NOMO-1 treated with DMSO at 0.1 percent for 48 hours (cell line): ENCODE results near the gene AKR1B15.
"Not testable (repeated sequence)": the region's sequence is repeated elsewhere in the genome, so short reads cannot be mapped to it uniquely, and the experiment has no call there.

Experiments
- DNase-seq: peaks from one replicate; lab custom pipeline; 2025; ENCODE audit not compliant: unreplicated experiment; lab: John Stamatoyannopoulos, UW

The AKR1B15 gene

DNA sequence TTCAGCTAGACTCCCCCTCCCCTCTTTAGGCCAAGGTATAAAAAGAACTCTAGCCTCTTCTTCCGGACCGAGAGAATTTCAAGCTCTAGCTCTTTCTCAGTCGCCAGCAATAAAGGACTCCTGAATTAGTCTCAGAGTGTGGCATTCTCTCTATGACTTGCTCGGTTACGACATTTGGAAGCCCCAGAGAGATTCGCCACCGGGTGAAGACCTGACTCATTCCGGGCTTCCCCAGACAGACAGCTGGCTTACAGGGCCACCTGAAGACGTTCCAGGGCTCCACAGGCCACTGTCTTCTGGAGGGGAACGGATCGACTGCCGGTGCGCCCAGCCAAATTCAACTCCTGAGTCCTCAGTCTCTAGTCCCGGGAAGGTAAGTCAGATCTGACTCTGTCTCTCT is at the start of gene AKR1B15:
TSS of gene AKR1B15 (plus strand) at position 234 of the 400 bp plus-strand sequence. CDS start 15,510 bp downstream, outside the sequence.
- DNase-seq, result peak; percentile 0

GRCh38 chr7:134500406-134500805 is 48.5 kb upstream of the AKR1B15 start:
- no peak for DNase-seq

DNA sequence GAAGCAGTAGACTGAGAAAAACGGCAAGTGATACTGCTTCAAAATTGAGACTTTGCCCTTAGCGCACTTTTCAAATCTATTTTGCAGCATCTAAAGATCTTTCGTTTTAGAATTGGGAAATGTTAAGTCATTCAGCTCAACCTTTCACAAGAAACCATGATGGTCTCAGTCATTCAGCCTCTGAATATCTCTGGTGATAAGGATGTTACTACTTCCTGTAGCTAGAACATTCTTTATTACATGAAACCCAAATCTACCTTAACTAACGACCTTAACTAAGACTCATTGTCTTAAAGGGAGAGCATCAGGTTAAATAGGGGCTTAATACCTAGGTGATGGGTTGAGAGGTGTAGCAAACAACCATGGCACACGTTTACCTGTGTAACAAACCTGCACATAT is 47.9 kb upstream of the AKR1B15 start:
- DNase-seq, result no peak

- peak; percentile 34 for DNase-seq
Measured at GRCh38 chr7:134502463-134503371, 46.2 kb upstream of the AKR1B15 start.

DNA sequence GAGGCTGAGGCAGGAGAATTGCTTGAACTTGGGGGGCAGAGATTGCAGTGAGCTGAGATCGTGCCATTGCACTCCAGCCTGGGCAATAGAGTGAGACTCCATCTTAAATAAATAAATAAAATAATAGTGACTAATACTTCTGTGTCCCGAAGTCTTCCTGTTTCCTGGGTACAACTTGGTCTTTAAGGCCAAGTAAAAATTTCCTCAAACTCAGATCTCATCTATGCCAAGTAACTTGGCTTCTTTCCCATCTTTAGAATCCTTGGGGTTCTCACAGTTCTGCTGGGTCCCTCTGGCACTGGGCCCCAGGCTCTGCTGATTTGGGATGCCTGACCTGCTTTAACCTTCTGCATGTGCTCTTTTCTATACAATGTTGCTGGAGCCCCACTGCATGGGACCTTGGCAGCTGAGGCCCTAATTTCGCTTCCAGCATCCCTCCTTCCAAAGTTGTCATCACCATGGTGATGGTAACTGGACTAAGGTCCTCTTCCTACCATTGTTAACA is 44.2 kb upstream of the AKR1B15 start:
- DNase-seq, result no peak

- DNase-seq, result no peak
Measured at GRCh38 chr7:134505856-134506255, 43.1 kb upstream of the AKR1B15 start.

GRCh38 chr7:134509010-134509409 is 39.9 kb upstream of the AKR1B15 start:
- DNase-seq, result no peak

DNA sequence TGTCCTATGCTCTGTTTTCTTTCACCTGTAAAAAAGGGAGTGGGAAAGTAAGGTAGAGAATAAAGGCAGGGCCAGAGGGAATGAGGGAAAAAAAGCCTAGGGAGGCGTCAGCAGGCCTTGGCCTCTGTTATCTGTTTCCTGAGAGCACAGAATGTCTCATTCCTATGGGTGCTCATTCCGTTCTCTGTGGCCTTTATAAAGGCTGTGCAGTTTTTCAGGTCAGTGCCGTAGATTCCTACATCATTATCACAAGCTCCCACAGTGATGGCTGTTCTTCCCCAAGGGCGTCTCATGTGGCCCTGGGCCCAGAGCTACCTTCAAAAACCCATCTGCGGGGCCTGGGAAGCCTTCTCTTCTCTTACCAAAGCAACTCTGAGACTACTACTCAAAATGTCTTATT is 38.3 kb upstream of the AKR1B15 start:
- DNase-seq, result no peak

DNA sequence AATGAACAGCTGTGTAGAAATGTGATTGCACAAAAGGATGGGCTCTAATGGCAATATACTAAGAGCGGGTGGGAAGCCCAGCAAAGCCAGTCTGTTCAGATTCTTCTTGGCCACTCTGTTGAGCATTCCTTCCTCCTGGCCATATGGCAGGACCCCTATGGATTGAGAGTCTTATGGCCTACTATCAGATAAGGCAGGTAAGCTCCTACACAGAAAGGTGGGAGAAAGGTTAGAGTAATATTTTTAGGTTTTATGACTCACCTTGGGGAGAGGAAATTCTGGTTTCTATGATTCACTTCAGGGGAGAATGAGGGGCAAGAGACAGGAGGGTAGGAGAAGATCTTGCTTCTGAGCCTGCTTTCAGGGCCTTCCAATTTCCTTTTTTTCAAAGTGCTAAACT is 36.6 kb upstream of the AKR1B15 start:
- DNase-seq, result no peak

- DNase-seq, result peak; percentile 14
Measured at GRCh38 chr7:134513169-134513752, 35.6 kb upstream of the AKR1B15 start.

- DNase-seq, result no peak
Measured at GRCh38 chr7:134514106-134514505, 34.8 kb upstream of the AKR1B15 start.

- peak; percentile 33 for DNase-seq
Measured at GRCh38 chr7:134514663-134515062, 34.2 kb upstream of the AKR1B15 start.

- DNase-seq, result no peak
Measured at GRCh38 chr7:134515569-134516468, 33.1 kb upstream of the AKR1B15 start.

DNA sequence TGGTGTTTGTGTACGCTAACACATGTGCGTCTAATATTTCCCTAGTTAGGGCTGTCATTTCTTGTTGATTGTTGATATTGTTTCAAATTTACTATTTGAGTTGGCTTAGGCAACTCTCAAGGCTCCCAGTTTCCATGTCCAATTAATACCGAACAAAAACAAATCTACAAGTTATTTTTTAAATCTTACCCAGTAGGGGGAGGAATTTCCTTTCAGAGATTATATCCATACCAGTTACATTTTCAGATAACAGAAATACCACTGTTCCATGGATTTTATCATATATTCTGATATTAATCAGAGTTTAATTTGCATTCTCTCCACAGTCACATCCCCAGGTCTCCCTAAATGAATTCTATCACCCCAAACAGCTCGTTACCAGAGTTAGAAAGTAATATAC is 28.8 kb upstream of the AKR1B15 start:
- DNase-seq, result no peak

DNA sequence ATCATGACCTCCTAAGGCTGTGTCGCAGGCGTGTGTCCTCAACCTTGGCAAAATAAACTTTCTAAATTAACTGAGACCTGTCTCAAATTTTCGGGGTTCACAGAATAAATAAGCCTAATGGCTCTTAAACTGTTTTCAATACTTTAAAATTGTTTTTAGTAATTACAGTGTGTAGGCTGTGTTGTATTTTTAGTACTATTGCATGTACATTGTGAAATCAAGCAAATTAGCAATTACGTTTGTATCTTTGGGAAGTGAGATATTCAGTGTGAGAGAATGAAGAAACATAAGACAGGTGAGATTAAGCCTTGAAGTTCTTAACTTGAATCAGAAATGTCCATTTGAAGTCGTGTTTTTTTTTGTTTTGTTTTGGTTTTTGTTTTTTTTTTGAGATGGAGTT is 26.3 kb upstream of the AKR1B15 start:
- DNase-seq, result peak; percentile 38

DNA sequence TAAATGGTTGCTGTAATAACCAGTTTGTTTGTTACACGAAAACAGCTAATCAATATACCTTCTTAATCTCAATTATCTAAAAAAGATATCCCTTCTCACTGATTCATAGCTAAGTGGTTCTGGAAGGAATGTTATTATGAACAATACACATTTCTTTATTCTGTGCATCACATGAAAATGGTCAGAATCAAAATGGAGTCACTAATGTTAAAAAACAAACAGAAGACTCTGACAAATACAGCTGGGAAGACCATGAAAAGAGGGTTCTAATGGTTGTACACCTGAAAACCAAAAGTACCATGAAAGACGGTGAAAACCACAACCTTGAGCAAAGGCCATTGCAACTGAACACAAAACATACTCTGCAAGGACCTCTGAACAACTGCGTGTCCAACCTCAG is 23.5 kb upstream of the AKR1B15 start:
- not testable (repeated sequence) for DNase-seq

GRCh38 chr7:134526552-134527248 is 22.2 kb upstream of the AKR1B15 start:
- not testable (repeated sequence) for DNase-seq

DNA sequence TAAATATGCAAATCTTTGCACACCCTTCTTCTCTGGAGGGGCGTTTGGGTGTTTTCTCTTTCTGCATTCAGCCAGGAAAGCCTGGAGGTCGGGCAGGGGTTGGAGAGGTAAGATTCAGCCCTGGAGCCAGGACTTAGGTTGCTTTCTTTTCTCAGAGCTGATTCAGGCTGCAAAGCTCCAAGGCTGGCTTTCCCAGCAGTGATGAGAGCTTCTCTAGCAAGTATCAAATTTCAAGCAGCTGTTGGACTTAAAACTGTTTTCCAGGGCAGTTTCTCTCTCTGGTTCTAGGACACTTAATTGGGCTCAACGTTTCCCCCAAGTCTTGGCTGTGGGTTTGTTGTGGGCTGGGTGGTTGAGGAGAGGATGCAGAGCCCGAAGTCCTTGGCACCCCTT is 20.9 kb upstream of the AKR1B15 start:
- DNase-seq, result no peak

GRCh38 chr7:134528749-134529148 is 20.2 kb upstream of the AKR1B15 start:
- DNase-seq, result no peak

- no peak for DNase-seq
Measured at GRCh38 chr7:134530460-134530859, 18.4 kb upstream of the AKR1B15 start.
